Mucosa of gallbladder (tissue), 1 donor: Measurements from ENCODE around the gene HNRNPH1. TPM values are rescaled to one million over a fixed set of nuclear protein-coding genes. Genes with fewer than 3 reads are reported as not detected.
"Not testable (repeated sequence)": the region's sequence is repeated elsewhere in the genome, so short reads cannot be mapped to it uniquely, and the experiment has no call there.

Source experiments
- DNase-seq: peaks from one replicate; pipeline ENCODE4 v3.0.0-alpha.2; 2020; ENCODE audit warnings: low spot score
- total RNA-seq: library from RNA; stranded (reverse); gene quantifications from one replicate; pipeline ENCODE4 v1.2.1, GENCODE V29; 2021
- donor health status: DM: no; HTN: no; CAD: no.

The HNRNPH1 gene
- total RNA-seq: 466 TPM

GRCh38 chr5:179623003-179623905 is at the start of gene HNRNPH1:
HNRNPH1 (minus strand) TSS chr5:179623671; CDS start chr5:179623133, 538 bp downstream.
- DNase-seq: peak; percentile 99

GRCh38 chr5:179668391-179668790 is 44.9 kb upstream of the HNRNPH1 start:
- DNase-seq: no peak

GRCh38 chr5:179661647-179662046 is 38.2 kb upstream of the HNRNPH1 start:
- not testable (repeated sequence) for DNase-seq

- DNase-seq: not testable (repeated sequence)
Measured at GRCh38 chr5:179658179-179658856, 34.8 kb upstream of the HNRNPH1 start.

GRCh38 chr5:179657302-179658178 is 34.1 kb upstream of the HNRNPH1 start:
- DNase-seq: not testable (repeated sequence)

GRCh38 chr5:179653135-179653534 is 29.7 kb upstream of the HNRNPH1 start:
- not testable (repeated sequence) for DNase-seq

- not testable (repeated sequence) for DNase-seq
Measured at GRCh38 chr5:179650245-179650644, 26.8 kb upstream of the HNRNPH1 start.

GRCh38 chr5:179649166-179649703 is 25.8 kb upstream of the HNRNPH1 start:
- DNase-seq: not testable (repeated sequence)

GRCh38 chr5:179648410-179648809 is 24.9 kb upstream of the HNRNPH1 start:
- no peak for DNase-seq

- not testable (repeated sequence) for DNase-seq
Measured at GRCh38 chr5:179644766-179645165, 21.3 kb upstream of the HNRNPH1 start.

- DNase-seq: not testable (repeated sequence)
Measured at GRCh38 chr5:179643141-179643920, 19.9 kb upstream of the HNRNPH1 start.

- DNase-seq: not testable (repeated sequence)
Measured at GRCh38 chr5:179642626-179643025, 19.2 kb upstream of the HNRNPH1 start.

- not testable (repeated sequence) for DNase-seq
Measured at GRCh38 chr5:179641745-179642144, 18.3 kb upstream of the HNRNPH1 start.

GRCh38 chr5:179639296-179639695 is 15.8 kb upstream of the HNRNPH1 start:
- DNase-seq: not testable (repeated sequence)

- not testable (repeated sequence) for DNase-seq
Measured at GRCh38 chr5:179634370-179635172, 11.1 kb upstream of the HNRNPH1 start.

- DNase-seq: not testable (repeated sequence)
Measured at GRCh38 chr5:179633501-179634369, 10.3 kb upstream of the HNRNPH1 start.

GRCh38 chr5:179624841-179625271 is 1.4 kb upstream of the HNRNPH1 start:
- no peak for DNase-seq

- peak; percentile 29 for DNase-seq
Measured at GRCh38 chr5:179623906-179624741, 653 bp upstream of the HNRNPH1 start.
